ENCODE results near the gene ARHGAP28.

ARHGAP28 gene

GRCh38 chr18:6729247-6730091 is at the start of gene ARHGAP28:
Gene ARHGAP28, plus strand, starts transcription at chr18:6729716. Its CDS starts 106 bp downstream, at chr18:6729822.
- DNase-seq, result peak; percentile 8

GRCh38 chr18:6681331-6681875 is 48.1 kb upstream of the ARHGAP28 start:
- no peak for DNase-seq

- no peak for DNase-seq
These were observed 46.9 kb upstream of the ARHGAP28 start for GRCh38 chr18:6682437-6683111.

- peak; percentile 77 for DNase-seq
These were observed 46.2 kb upstream of the ARHGAP28 start for GRCh38 chr18:6683112-6683876.

- no peak for DNase-seq
These were observed 41.8 kb upstream of the ARHGAP28 start for GRCh38 chr18:6687676-6688075.

- DNase-seq, result no peak
These were observed 20.6 kb upstream of the ARHGAP28 start for GRCh38 chr18:6708890-6709289.

GRCh38 chr18:6711467-6711866 is 18.0 kb upstream of the ARHGAP28 start:
- no peak for DNase-seq

- DNase-seq, result no peak
These were observed 17.1 kb upstream of the ARHGAP28 start for GRCh38 chr18:6712401-6712800.

- no peak for DNase-seq
These were observed 15.5 kb upstream of the ARHGAP28 start for GRCh38 chr18:6714010-6714409.

GRCh38 chr18:6718267-6718666 is 11.2 kb upstream of the ARHGAP28 start:
- no peak for DNase-seq

GRCh38 chr18:6719098-6719846 is 10.2 kb upstream of the ARHGAP28 start:
- no peak for DNase-seq

GRCh38 chr18:6719910-6720683 is 9.4 kb upstream of the ARHGAP28 start:
- DNase-seq, result peak; percentile 39

GRCh38 chr18:6721755-6722154 is 7.8 kb upstream of the ARHGAP28 start:
- DNase-seq, result no peak

- no peak for DNase-seq
These were observed 6.8 kb upstream of the ARHGAP28 start for GRCh38 chr18:6722690-6723089.

- DNase-seq, result no peak
These were observed 5.2 kb upstream of the ARHGAP28 start for GRCh38 chr18:6724331-6724730.

GRCh38 chr18:6728331-6728730 is 1.2 kb upstream of the ARHGAP28 start:
- DNase-seq, result no peak

- DNase-seq, result no peak
These were observed 688 bp upstream of the ARHGAP28 start for GRCh38 chr18:6728809-6729246.

GRCh38 chr18:6730416-6731221 is 1.1 kb downstream of the ARHGAP28 start:
- no peak for DNase-seq

GRCh38 chr18:6731222-6731596 is 1.7 kb downstream of the ARHGAP28 start:
- DNase-seq, result no peak

GRCh38 chr18:6732952-6733351 is 3.4 kb downstream of the ARHGAP28 start:
- DNase-seq, result no peak

GRCh38 chr18:6733758-6734157 is 4.2 kb downstream of the ARHGAP28 start:
- DNase-seq, result no peak
